ENCODE measurements around the gene LRRC8E. TPM values are rescaled to one million over a fixed set of nuclear protein-coding genes. Genes with fewer than 3 reads are reported as not detected.

The LRRC8E gene
- total RNA-seq, 1 experiment from 2014 or later = 18.1 TPM

DNA sequence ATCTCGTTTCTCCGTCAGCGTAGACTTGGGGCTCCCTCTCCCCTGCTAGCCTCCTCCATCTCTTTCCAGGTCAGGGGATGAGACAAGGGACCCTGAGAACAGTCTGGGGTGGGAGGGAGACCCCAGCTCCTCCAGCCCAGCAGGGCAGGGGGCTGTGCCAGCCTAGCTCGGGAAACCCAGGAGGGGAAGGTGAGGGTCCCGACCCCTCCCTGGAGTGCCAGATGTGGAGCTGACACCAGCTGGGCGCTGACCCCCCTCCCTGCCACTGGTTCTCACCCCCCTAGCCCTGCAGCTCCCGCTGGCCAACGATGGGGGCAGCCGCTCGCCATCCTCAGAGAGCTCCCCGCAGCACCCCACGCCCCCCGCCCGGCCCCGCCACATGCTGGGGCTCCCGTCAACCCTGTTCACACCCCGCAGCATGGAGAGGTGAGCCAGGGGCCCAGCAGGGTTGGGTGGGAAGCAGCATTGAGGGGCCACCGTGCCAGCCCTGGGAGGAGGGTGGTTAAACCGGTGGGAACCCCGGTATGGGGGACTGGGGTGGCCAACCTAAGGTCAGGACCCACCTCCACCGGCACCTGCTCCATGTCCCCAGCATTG, 21.3 kb downstream of the LRRC8E start:
- Histone ChIP-seq H3K9me2 (ENCODE audit: insufficient read depth) (no peaks in the 10 kb centered on the region), H3K4me2 (ENCODE audit: low read length) (no peak overlapping the region), H3K79me2 (ENCODE audit: insufficient read depth, low read length) (peaks cover 48% of the 10 kb centered on the region), H3K4me3 (replicated peaks in 1 of 2; ENCODE audit: low read depth in 1 of 2, low read length in 2 of 2) (no peak overlapping the region), H2AFZ (ENCODE audit: low read depth, low read length, poor library complexity, severe bottlenecking) (no peak overlapping the region), H3K36me3 (ENCODE audit: control insufficient read depth in 1 of 2, insufficient read depth in 2 of 2, low read length in 2 of 2) (peaks cover 5 to 6% of the 10 kb centered on the region in 2 experiments; a peak in 3 of 4 replicates), H3K9ac (ENCODE audit: low read length) (no peak overlapping the region), H3K27ac (ENCODE audit: low read depth, low read length) (no peak overlapping the region), H4K20me1 (ENCODE audit: insufficient read depth) (no peaks in the 10 kb centered on the region), H3K4me1 (ENCODE audit: control insufficient read depth in 1 of 2, insufficient read depth in 2 of 2, low read length in 2 of 2) (peaks cover 3 to 12% of the 10 kb centered on the region in 2 experiments; a peak in 2 of 4 replicates), H3K27me3 (ENCODE audit: insufficient read depth, low read length) (no peaks in the 10 kb centered on the region), H3K9me3 (ENCODE audit: control insufficient read depth in 1 of 2, insufficient read depth in 1 of 2, low read depth in 1 of 2, low read length in 2 of 2) (no peaks in the 10 kb centered on the region)
- TF ChIP-seq SP1 (IDR thresholded peaks at IDR 0.05; ENCODE audit: low read depth) (no peak), EGR1 (IDR thresholded peaks at IDR 0.05; ENCODE audit: low read depth) (no peak), YY1 (IDR thresholded peaks at IDR 0.05; ENCODE audit: extremely low read depth, insufficient replicate concordance, low read depth, low read length) (no peak), RAD21 (IDR thresholded peaks at IDR 0.05; ENCODE audit: low read depth) (no peak), FOSL1 (IDR thresholded peaks at IDR 0.05; ENCODE audit: low read depth) (no peak), ZNF274 (IDR thresholded peaks at IDR 0.05; ENCODE audit: low read depth, low read length) (no peak), ELF1 (IDR thresholded peaks at IDR 0.05; ENCODE audit: borderline replicate concordance, low read depth) (no peak), SRF (IDR thresholded peaks at IDR 0.05; ENCODE audit: low read depth) (no peak), POLR2A (IDR thresholded peaks at IDR 0.05; ENCODE audit: borderline replicate concordance, extremely low read depth, insufficient read depth, insufficient read length) (no peak), TCF7L2 (IDR thresholded peaks at IDR 0.05; ENCODE audit: borderline replicate concordance, extremely low read depth, insufficient read depth, insufficient read length) (no peak)
- TF ChIP-seq, protein P1, sequence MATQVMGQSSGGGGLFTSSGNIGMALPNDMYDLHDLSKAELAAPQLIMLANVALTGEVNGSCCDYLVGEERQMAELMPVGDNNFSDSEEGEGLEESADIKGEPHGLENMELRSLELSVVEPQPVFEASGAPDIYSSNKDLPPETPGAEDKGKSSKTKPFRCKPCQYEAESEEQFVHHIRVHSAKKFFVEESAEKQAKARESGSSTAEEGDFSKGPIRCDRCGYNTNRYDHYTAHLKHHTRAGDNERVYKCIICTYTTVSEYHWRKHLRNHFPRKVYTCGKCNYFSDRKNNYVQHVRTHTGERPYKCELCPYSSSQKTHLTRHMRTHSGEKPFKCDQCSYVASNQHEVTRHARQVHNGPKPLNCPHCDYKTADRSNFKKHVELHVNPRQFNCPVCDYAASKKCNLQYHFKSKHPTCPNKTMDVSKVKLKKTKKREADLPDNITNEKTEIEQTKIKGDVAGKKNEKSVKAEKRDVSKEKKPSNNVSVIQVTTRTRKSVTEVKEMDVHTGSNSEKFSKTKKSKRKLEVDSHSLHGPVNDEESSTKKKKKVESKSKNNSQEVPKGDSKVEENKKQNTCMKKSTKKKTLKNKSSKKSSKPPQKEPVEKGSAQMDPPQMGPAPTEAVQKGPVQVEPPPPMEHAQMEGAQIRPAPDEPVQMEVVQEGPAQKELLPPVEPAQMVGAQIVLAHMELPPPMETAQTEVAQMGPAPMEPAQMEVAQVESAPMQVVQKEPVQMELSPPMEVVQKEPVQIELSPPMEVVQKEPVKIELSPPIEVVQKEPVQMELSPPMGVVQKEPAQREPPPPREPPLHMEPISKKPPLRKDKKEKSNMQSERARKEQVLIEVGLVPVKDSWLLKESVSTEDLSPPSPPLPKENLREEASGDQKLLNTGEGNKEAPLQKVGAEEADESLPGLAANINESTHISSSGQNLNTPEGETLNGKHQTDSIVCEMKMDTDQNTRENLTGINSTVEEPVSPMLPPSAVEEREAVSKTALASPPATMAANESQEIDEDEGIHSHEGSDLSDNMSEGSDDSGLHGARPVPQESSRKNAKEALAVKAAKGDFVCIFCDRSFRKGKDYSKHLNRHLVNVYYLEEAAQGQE (IDR thresholded peaks at IDR 0.05; ENCODE audit: low read depth) = no peak
- TF ChIP-seq, protein P2, sequence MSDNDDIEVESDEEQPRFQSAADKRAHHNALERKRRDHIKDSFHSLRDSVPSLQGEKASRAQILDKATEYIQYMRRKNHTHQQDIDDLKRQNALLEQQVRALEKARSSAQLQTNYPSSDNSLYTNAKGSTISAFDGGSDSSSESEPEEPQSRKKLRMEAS (IDR thresholded peaks at IDR 0.05) = no peak
- TF ChIP-seq, protein P3, sequence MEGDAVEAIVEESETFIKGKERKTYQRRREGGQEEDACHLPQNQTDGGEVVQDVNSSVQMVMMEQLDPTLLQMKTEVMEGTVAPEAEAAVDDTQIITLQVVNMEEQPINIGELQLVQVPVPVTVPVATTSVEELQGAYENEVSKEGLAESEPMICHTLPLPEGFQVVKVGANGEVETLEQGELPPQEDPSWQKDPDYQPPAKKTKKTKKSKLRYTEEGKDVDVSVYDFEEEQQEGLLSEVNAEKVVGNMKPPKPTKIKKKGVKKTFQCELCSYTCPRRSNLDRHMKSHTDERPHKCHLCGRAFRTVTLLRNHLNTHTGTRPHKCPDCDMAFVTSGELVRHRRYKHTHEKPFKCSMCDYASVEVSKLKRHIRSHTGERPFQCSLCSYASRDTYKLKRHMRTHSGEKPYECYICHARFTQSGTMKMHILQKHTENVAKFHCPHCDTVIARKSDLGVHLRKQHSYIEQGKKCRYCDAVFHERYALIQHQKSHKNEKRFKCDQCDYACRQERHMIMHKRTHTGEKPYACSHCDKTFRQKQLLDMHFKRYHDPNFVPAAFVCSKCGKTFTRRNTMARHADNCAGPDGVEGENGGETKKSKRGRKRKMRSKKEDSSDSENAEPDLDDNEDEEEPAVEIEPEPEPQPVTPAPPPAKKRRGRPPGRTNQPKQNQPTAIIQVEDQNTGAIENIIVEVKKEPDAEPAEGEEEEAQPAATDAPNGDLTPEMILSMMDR (IDR thresholded peaks at IDR 0.05 in 2 of 3, conservative IDR thresholded peaks at IDR 0.05 in 1 of 3; ENCODE audit: borderline replicate concordance in 1 of 3, insufficient read depth in 1 of 3, low read depth in 2 of 3, low read length in 2 of 3) = no peak
- TF ChIP-seq, protein P4, sequence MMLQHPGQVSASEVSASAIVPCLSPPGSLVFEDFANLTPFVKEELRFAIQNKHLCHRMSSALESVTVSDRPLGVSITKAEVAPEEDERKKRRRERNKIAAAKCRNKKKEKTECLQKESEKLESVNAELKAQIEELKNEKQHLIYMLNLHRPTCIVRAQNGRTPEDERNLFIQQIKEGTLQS (IDR thresholded peaks at IDR 0.05) = no peak
- DNase-seq (ENCODE audit: low read depth, low spot score) = no peak
- ChIA-PET RAD21 (ENCODE audit: low non-redundant PET in 1 of 2, low total read pairs in 2 of 2, uncharacterized antibody in 2 of 2, unreplicated experiment in 2 of 2) (no interaction called here), CTCF (no interaction called here), POLR2A (interaction anchor here (1.2 kb wide), 1 partner anchor 11 kb away, joined by 7 read pairs; the partner anchor contains the start of gene SNAPC2)
- no peak for ATAC-seq
- intact Hi-C loops (cut with micrococcal nuclease) = no loop called here
- BruUV-seq (replicated peaks) = no TSS peak

All from HCT116 (cell line).